IMR-90 (cell line): Measurements from ENCODE around the gene BRF1. TPM values are rescaled to one million over a fixed set of nuclear protein-coding genes. Genes with fewer than 3 reads are reported as not detected.

Experiments
- ATAC-seq: fragments of 200-7000 bp; cut with Tn5 transposase; 2 replicates; pipeline ENCODE4 v1.9.1; 2020; ENCODE audit warnings: low read depth, mild to moderate bottlenecking, moderate library complexity
- BruUV-seq: library from RNA; stranded (reverse); fragments of 400-500 nt; replicated peaks from 2 replicates; lab custom pipeline; 2021; lab: Mats Ljungman, UMichigan
- CTCF ChIA-PET: fragments of 300-600 bp; formaldehyde crosslinking; extraction: SDS; loops from one replicate; lab custom pipeline; 2021; ENCODE audit warnings: antibody characterized with exemption; lab: Yijun Ruan, JAX
- POLR2A ChIA-PET: fragments of 300-600 bp; sonication (Branson Sonifier 250); formaldehyde crosslinking; loops from one replicate; lab custom pipeline; 2022; ENCODE audit warnings: antibody characterized with exemption; ENCODE audit not compliant: unreplicated experiment; lab: Charles Lee
- DNase-seq: peaks from one replicate; pipeline ENCODE4 v3.0.0; 2013
- H2AFZ ChIP-seq: replicated peaks from 2 replicates; pipeline ENCODE3; 2013; ENCODE audit warnings: low read length, mild to moderate bottlenecking; ENCODE audit not compliant: poor library complexity
- H2AK5ac ChIP-seq: 2 replicates; pipeline ENCODE4 v1.6.1; 2013; ENCODE audit warnings: low read depth, low read length, inconsistent platforms
- H2AK9ac ChIP-seq: replicated peaks from 2 replicates; pipeline ENCODE3; 2013; ENCODE audit warnings: mild to moderate bottlenecking, low read depth, low read length, moderate library complexity; ENCODE audit not compliant: poor library complexity
- H2BK120ac ChIP-seq: 2 replicates; pipeline ENCODE4 v1.6.1; 2013; ENCODE audit warnings: low read depth, low read length, inconsistent platforms
- H2BK15ac ChIP-seq: 3 replicates; pipeline ENCODE4 v1.6.1; 2013; ENCODE audit warnings: low read depth, low read length, inconsistent platforms
- H2BK20ac ChIP-seq: 2 replicates; pipeline ENCODE4 v1.6.1; 2013; ENCODE audit warnings: low read depth, mild to moderate bottlenecking, inconsistent platforms, low read length, moderate library complexity
- H2BK5ac ChIP-seq: 2 replicates; pipeline ENCODE4 v1.6.1; 2013; ENCODE audit warnings: mild to moderate bottlenecking, low read depth, low read length, inconsistent platforms; ENCODE audit not compliant: poor library complexity, severe bottlenecking
- H3K14ac ChIP-seq: replicated peaks from 2 replicates; pipeline ENCODE4 v1.6.1; 2013; ENCODE audit warnings: low read depth, low read length, inconsistent platforms
- H3K18ac ChIP-seq: 2 replicates; pipeline ENCODE4 v1.6.1; 2013; ENCODE audit warnings: low read depth, low read length, control low read depth
- H3K23ac ChIP-seq: 2 replicates; pipeline ENCODE4 v1.6.1; 2013; ENCODE audit warnings: low read depth, low read length, inconsistent platforms
- H3K27ac ChIP-seq: 2 replicates; pipeline ENCODE4 v1.5.1; 2013; ENCODE audit warnings: mild to moderate bottlenecking, control low read depth, low read length; ENCODE audit not compliant: insufficient read depth
- H3K27me3 ChIP-seq: 2 replicates; pipeline ENCODE4 v1.6.1; 2013; ENCODE audit warnings: low read length; ENCODE audit not compliant: control insufficient read depth, insufficient read depth
- H3K36me3 ChIP-seq: 2 replicates; pipeline ENCODE4 v1.6.1; 2013; ENCODE audit warnings: low read length, mixed read lengths; ENCODE audit not compliant: control insufficient read depth, insufficient read depth
- H3K4ac ChIP-seq: 2 replicates; pipeline ENCODE4 v1.6.1; 2013; ENCODE audit warnings: low read depth, low read length, inconsistent platforms
- H3K4me1 ChIP-seq: 2 replicates; pipeline ENCODE4 v1.6.1; 2013; ENCODE audit warnings: low read length, mixed read lengths; ENCODE audit not compliant: control insufficient read depth, insufficient read depth
- H3K4me2 ChIP-seq: 2 replicates; pipeline ENCODE4 v1.6.1; 2013; ENCODE audit warnings: low read depth, mild to moderate bottlenecking, control low read depth, low read length, moderate library complexity
- H3K4me3 ChIP-seq: 2 replicates; pipeline ENCODE4 v1.5.1; 2013; ENCODE audit warnings: low read depth, mild to moderate bottlenecking, control low read depth, low read length, moderate library complexity; ENCODE audit not compliant: insufficient read depth
- H3K56ac ChIP-seq: 2 replicates; pipeline ENCODE4 v1.6.1; 2013; ENCODE audit warnings: low read length, inconsistent platforms; ENCODE audit not compliant: insufficient read depth; ENCODE audit errors: extremely low read depth
- H3K79me1 ChIP-seq, 2 experiments: 2 replicates each; pipeline ENCODE4 v1.6.1; 2013; ENCODE audit warnings: low read length in 2 of 2, inconsistent platforms in 1 of 2, low read depth in 1 of 2
- H3K9ac ChIP-seq: 2 replicates; pipeline ENCODE4 v1.6.1; 2013; ENCODE audit warnings: low read depth, low read length, control low read depth
- H3K9me1 ChIP-seq: 2 replicates; pipeline ENCODE4 v1.6.1; 2013; ENCODE audit warnings: low read length, inconsistent platforms; ENCODE audit not compliant: insufficient read depth
- H3K9me3 ChIP-seq: 2 replicates; pipeline ENCODE4 v1.6.1; 2013; ENCODE audit warnings: low read length; ENCODE audit not compliant: control insufficient read depth, insufficient read depth
- H4K20me1 ChIP-seq: 2 replicates; pipeline ENCODE4 v1.6.1; 2013; ENCODE audit warnings: low read length, inconsistent platforms; ENCODE audit not compliant: insufficient read depth
- H4K5ac ChIP-seq: 2 replicates; pipeline ENCODE4 v1.6.1; 2013; ENCODE audit warnings: mild to moderate bottlenecking, low read depth, low read length, control low read depth
- H4K8ac ChIP-seq, 2 experiments: 2 replicates each; pipeline ENCODE4 v1.6.1; 2013; ENCODE audit warnings: low read depth in 2 of 2, low read length in 2 of 2, control low read depth in 1 of 2, inconsistent platforms in 1 of 2
- H4K91ac ChIP-seq: 2 replicates; pipeline ENCODE4 v1.6.1; 2013; ENCODE audit warnings: low read depth, low read length, inconsistent platforms; ENCODE audit not compliant: insufficient read depth
- BHLHE40 ChIP-seq: fragments of 150-350 bp; IDR thresholded peaks from 2 replicates; pipeline ENCODE4 v1.6.1; 2016; ENCODE audit warnings: mild to moderate bottlenecking, low read depth, low read length
- CEBPB ChIP-seq: IDR thresholded peaks from 2 replicates; pipeline ENCODE4 v1.6.1; 2012; ENCODE audit warnings: low read depth, low read length, improper control_type of control experiment
- CHD1 ChIP-seq: IDR thresholded peaks from 2 replicates; pipeline ENCODE4 v1.6.1; 2012; ENCODE audit warnings: low read depth, low read length, improper control_type of control experiment
- CTCF ChIP-seq: conservative IDR thresholded peaks from 2 replicates; pipeline ENCODE4 v1.5.1; 2012; ENCODE audit warnings: mild to moderate bottlenecking, low read depth, low read length, improper control_type of control experiment
- ELK1 ChIP-seq: fragments of 150-350 bp; IDR thresholded peaks from 2 replicates; pipeline ENCODE4 v1.6.1; 2016; ENCODE audit warnings: low read depth, mild to moderate bottlenecking, low read length, moderate library complexity, borderline replicate concordance
- FOS ChIP-seq: fragments of 150-350 bp; IDR thresholded peaks from 2 replicates; pipeline ENCODE4 v1.6.1; 2016; ENCODE audit warnings: low read depth, low read length
- MAFK ChIP-seq: IDR thresholded peaks from 2 replicates; pipeline ENCODE4 v1.6.1; 2012; ENCODE audit warnings: low read depth, low read length, improper control_type of control experiment
- MAZ ChIP-seq: IDR thresholded peaks from 2 replicates; pipeline ENCODE4 v1.6.1; 2012; ENCODE audit warnings: low read depth, mild to moderate bottlenecking, low read length, improper control_type of control experiment, moderate library complexity, borderline replicate concordance
- MXI1 ChIP-seq: IDR thresholded peaks from 2 replicates; pipeline ENCODE4 v1.6.1; 2012; ENCODE audit warnings: low read depth, mild to moderate bottlenecking, low read length, moderate library complexity, borderline replicate concordance
- NFE2L2 ChIP-seq: fragments of 150-350 bp; IDR thresholded peaks from 2 replicates; pipeline ENCODE4 v1.6.1; 2016; ENCODE audit warnings: low read depth, mild to moderate bottlenecking, low read length
- POLR2A ChIP-seq: IDR thresholded peaks from 2 replicates; pipeline ENCODE4 v1.6.1; 2012; ENCODE audit warnings: mild to moderate bottlenecking, low read depth, low read length
- RAD21 ChIP-seq: IDR thresholded peaks from 2 replicates; pipeline ENCODE4 v1.6.1; 2012; ENCODE audit warnings: low read length, improper control_type of control experiment
- RFX5 ChIP-seq: IDR thresholded peaks from 2 replicates; pipeline ENCODE4 v1.8.0; 2012; ENCODE audit warnings: low read depth, mild to moderate bottlenecking, low read length, moderate library complexity
- SMC3 ChIP-seq: fragments of 150-350 bp; IDR thresholded peaks from 2 replicates; pipeline ENCODE4 v1.6.1; 2016; ENCODE audit warnings: low read depth, mild to moderate bottlenecking, antibody characterized with exemption, low read length, moderate library complexity
- WGBS, 2 experiments: methylation state at CpG; one replicate each; pipeline versions ENCODE4 v1.1.5 to v1.1.7; 2013; ENCODE audit warnings: missing lambda C conversion rate in 2 of 2; ENCODE audit not compliant: insufficient read length in 1 of 2; ENCODE audit errors: extremely low coverage in 2 of 2; 5-methylcytosine and 5-hydroxymethylcytosine counted together
- dilution Hi-C: fragments of 300-500 bp; cut with HindIII; formaldehyde crosslinking; loops from one replicate; pipeline ENCODE4 v1.14.3; 2018; ENCODE audit warnings: low sequenced_read_pairs; ENCODE audit not compliant: unreplicated experiment
- in situ Hi-C: fragments of 300-500 bp; cut with MboI; formaldehyde crosslinking; loops from 3 replicates; pipeline ENCODE4 v1.14.3; 2019; ENCODE audit warnings: low sequenced_read_pairs, inconsistent platforms, mixed read lengths
- intact Hi-C: fragments of 100-400 bp; cut with micrococcal nuclease; formaldehyde crosslinking; loops from 2 replicates; pipeline ENCODE4 v1.10.0; 2022
- polyA plus RNA-seq, 3 experiments: library from polyadenylated mRNA; depleted of rRNA; stranded (reverse); fragments of >200 nt; gene quantifications; 2 replicates each; pipeline ENCODE4 v1.2.3, GENCODE V29; 2012; ENCODE audit warnings: low replicate concordance in 1 of 3
- total RNA-seq: library from RNA; depleted of rRNA; stranded (reverse); fragments of >200 nt; gene quantifications from 2 replicates; pipeline ENCODE4 v1.2.3, GENCODE V29; 2012

The BRF1 gene
- total and polyA plus RNA-seq, 2 of the 4 experiments (the other 2 are of a cell fraction) = 12.4 to 16.7 TPM

GRCh38 chr14:105283899-105284298 lies 16.9 kb downstream of the BRF1 start:
- Histone ChIP-seq H3K27me3 (no peaks in the 10 kb centered on the region), H3K18ac (no peak overlapping the region), H3K79me1 (peaks cover 14 to 53% of the 10 kb centered on the region in 2 experiments), H2AK9ac (no peak overlapping the region), H3K4ac (no peak overlapping the region), H3K27ac (no peak overlapping the region), H3K9me1 (0 out of 2 replicates have a peak, but pooled peaks cover 3% of the 10 kb centered on the region), H2BK15ac (no peak overlapping the region), H2AK5ac (no peak overlapping the region), H4K5ac (no peak overlapping the region), H3K56ac (no peak overlapping the region), H2BK5ac (no peak overlapping the region), H4K20me1 (peaks cover 52% of the 10 kb centered on the region), H3K36me3 (peaks cover 10% of the 10 kb centered on the region), H2BK120ac (no peak overlapping the region), H4K91ac (no peak overlapping the region), H2BK20ac (no peak overlapping the region), H3K23ac (no peak overlapping the region), H3K4me1 (no peaks in the 10 kb centered on the region), H2AFZ (no peak overlapping the region), H3K9me3 (no peaks in the 10 kb centered on the region), H4K8ac (no peak overlapping the region), H3K4me2 (no peak overlapping the region), H3K9ac (no peak overlapping the region), H3K4me3 (no peak overlapping the region), H3K14ac (no peak overlapping the region)
- intact Hi-C loops (loop anchor here (5.0 kb wide), 1 partner anchor 68 kb away; no protein-coding TSS in a partner anchor), in situ Hi-C loops (loop anchor here (5.0 kb wide), 1 partner anchor 82 kb away; no protein-coding TSS in a partner anchor), dilution Hi-C loops (no loop called here)
- ChIA-PET POLR2A (no interaction called here), CTCF (interaction anchor here (0.6 kb wide), 1 partner anchor 40 kb away, joined by 8 read pairs; no protein-coding TSS in a partner anchor)
- TF ChIP-seq MAFK = no peak
- TF ChIP-seq NFE2L2 = no peak
- no peak for TF ChIP-seq RFX5
- no peak for TF ChIP-seq SMC3
- no peak for TF ChIP-seq RAD21
- no peak for TF ChIP-seq MXI1
- TF ChIP-seq MAZ = no peak
- TF ChIP-seq POLR2A = no peak
- TF ChIP-seq CEBPB = no peak
- no peak for TF ChIP-seq CHD1
- no peak for TF ChIP-seq ELK1
- no peak for TF ChIP-seq FOS
- TF ChIP-seq CTCF = no peak
- no peak for TF ChIP-seq BHLHE40
- DNase-seq (no peak), ATAC-seq (no peak)
- no TSS peak for BruUV-seq
- WGBS, 2 experiments = 77% methylated on average over 2 of the region's 15 CpGs; no CpG with 5 or more reads in 1 of the 2 experiments
